Activated CD4-positive, alpha-beta T cell treated with anti-CD3 and anti-CD28 coated beads, Interleukin-2, amount 50 U/mL, for 16 hours (primary cell): ENCODE results near the gene RUVBL2.

Experiments
- DNase-seq: peaks from one replicate; pipeline ENCODE4 v3.0.0-alpha.2; 2020

RUVBL2 gene

DNA sequence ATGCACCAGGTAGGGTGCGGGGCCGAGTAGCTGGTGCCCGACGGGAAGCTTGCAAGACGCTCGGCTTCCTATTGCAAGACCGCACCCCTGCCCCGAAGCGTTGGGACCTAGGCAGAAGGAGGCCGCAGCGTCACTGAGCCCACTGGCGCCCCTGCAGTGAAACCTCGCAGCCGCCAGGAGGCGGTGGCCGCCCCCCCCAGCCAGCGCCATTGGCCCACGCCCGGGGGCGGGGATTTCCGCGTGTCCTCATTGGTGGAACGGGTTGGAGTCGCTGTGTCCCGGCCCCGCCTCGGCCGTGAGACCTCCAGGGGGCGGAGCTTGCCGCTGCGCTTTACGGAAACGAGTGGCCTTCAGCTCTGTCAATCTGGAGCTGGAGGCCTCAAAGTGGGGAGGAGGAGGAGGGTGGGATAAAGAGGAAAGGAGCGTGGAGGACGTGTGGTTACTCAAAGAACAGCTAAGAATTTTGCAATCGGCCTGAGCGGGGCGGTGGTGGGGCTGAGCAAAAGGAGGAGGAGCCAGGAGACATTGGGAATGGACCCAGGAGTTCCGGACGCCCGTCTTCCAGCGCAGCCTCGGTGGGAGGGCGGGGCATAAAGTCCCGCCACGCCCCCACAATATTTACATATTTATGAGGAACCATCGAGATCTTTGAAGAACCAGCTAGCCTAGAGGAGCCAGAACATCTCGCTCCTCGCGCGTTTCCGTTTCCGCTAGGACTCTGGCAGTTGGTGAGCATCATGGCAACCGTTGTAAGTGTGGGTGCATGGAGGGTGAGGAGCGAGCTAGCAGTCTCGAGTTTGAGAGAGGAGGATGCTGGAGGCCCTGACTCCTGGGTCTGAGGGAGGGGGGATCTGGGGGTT, at the start of gene RUVBL2, which contains the start of gene GYS1:
RUVBL2 (plus strand) TSS at position 713 of the 860 bp plus-strand sequence; CDS start at position 738, 25 bp downstream.
GYS1 (minus strand) TSS at position 135 of the 860 bp plus-strand sequence. CDS start 197 bp downstream, outside the sequence.
- peak; percentile 100 for DNase-seq

DNA sequence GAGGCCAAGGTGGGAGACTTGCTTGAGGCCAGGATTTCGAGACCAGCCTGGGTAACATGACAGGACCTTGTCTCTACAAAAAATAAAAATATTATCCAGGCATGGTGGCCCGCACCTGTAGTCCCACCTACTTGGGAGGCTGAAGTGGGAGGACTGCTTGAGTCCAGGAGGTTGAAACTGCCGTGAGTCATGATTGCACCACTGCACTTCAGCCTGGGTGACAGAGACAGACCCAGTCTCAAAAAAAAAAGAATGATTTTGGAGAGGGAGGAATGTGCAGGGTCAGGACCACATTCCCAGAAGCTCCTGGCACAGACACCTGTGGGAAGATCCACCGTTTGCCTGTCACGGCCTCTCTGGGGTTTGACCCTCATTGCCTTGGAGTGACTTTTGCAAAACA, 48.3 kb upstream of the RUVBL2 start:
- no peak for DNase-seq

- no peak for DNase-seq
These were observed 47.9 kb upstream of the RUVBL2 start for GRCh38 chr19:48945817-48946216.

DNA sequence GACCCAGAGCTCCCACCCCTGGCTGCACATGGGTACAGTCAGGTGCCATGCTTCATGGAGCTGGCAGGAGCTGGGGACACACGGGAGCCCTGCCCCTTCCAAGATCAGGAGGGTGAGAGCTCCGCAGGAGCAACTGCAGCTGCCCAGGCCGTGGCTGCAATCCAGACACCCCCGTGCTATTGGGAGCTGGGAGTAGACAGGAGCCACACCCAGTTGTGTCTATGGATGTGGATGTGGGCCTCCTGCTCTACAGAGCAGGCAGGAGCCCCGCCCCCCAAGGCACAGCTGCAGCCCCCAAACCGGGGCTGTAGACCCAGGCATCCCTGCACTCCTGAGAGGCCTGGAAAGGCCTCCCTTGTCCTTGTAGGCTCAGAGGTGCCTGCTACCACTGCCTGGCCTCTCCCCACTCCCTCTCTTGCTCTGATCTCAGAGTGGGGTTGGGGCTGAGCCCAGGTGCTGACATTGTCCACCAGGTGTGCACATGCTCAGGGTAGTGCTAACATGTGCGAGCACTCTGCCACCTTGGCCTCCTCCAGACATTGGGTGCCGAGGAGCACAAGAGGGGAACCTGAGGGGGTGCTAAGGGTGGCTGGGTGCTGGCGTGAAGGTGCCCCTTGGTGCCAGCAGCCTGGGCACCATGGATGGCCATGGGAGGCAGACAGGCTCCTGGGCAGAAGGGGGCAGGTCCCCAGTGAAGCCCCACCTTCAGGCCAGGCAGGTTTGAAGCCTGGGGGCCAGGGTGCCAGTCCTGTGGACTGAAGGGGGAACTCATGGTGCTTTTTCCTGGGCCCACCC, 47.0 kb upstream of the RUVBL2 start:
- no peak for DNase-seq

DNA sequence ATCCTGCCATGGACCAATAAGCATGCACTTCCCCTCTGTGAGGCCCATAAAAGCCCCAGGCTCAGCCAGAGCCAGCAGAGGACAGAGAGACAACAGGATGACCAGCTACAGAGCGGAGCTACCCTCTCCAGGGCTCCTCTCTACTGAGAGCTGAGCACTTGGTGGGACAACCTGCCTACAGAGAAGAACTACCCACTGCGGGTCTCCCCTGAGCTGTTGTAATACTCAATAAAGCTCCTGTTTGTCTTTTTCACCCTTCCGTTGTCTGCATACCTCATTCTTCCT, 46.5 kb upstream of the RUVBL2 start:
- no peak for DNase-seq

DNA sequence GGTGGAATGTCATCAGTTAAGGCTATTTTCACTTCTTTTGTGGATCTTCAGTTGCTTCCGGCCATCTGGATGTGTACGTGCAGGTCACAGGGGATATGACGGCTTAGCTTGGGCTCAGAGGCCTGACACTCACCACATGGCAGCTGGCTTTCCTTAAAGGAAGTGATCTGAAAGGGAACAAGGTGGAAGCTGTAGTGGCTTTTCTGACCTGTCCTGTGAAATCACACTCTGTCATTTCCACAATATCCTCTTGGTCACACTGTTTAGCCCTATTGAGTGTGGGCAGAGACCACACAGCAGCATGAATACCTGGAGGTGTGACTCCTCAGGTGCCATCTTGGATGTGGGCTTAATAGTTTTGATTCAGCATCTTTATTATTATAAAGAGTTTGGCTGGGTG, 43.5 kb upstream of the RUVBL2 start:
- no peak for DNase-seq

- no peak for DNase-seq
These were observed 42.7 kb upstream of the RUVBL2 start for GRCh38 chr19:48950830-48951519.

DNA sequence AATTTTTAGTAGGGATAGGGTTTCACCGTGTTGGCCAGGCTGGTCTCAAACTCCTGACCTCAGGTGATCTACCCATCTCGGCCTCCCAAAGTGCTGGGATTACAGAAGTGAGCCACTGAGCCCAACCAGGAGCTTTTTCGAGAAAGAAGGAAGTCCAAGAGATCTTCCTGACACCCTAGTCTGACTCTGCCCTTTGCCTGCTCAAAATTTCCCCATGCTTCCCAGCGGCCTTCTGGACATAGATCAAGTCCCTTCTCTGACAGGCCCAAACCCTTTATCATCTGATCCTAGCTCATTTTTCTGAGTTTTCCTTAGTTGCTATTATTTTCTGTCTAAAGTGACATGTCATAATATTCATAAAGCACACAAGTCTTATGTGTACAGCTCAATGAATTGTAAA, 40.5 kb upstream of the RUVBL2 start:
- DNase-seq = no peak

DNA sequence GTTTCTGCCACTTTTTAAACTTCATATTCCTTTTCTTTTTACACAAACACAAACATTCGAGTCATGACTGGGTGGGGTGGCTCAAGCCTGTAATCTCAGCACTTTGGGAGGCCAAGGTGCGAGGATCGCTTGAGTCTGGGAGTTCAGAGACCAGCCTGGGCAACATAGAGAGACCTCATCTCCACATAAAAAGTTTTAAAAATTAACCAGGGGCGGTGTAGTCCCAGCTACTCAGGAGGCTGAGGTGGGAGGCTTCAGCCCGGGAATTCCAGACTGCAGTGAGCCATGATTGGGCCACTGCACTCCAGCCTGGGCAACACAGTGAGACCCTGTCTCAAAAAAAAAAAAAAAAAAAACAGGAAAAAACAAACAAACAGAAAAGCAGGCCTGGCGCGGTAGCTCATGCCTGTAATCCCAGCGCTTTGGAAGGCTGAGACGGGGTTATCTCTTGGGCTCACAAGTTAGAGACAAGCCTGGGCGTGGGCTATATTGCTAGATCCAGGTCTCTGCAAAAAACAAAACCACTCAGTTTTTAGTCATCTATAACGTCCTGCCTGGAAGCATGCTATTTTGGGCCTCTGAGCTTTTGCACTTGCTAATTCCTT, 39.6 kb upstream of the RUVBL2 start:
- DNase-seq = no peak

- DNase-seq = peak; percentile 98
These were observed 38.9 kb upstream of the RUVBL2 start, which contains the start of gene BAX for GRCh38 chr19:48954595-48955307. BAX (plus strand) TSS chr19:48954875; CDS start chr19:48954929, 54 bp downstream.

DNA sequence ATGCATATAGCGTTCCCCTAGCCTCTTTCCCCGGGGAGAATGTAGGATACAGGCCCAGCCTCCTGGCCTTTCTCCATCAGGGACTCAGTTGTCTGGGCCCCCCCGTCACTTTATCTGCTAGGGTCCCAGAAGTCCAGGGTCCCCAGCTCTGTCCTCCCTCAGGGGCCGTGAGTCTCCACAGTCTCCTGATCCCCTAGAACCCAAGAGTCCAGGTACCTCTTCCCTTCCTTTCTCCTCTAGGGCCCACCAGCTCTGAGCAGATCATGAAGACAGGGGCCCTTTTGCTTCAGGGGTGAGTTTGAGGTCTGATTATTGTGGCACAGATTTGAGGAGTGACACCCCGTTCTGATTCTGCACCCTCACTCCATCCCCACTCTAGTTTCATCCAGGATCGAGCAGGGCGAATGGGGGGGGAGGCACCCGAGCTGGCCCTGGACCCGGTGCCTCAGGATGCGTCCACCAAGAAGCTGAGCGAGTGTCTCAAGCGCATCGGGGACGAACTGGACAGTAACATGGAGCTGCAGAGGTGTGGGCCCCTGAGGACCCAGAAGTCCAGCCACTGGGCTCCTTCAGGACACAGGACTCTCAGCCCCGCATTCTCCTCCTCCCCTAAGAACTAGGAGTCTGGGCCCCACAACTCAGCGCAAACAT, 38.3 kb upstream of the RUVBL2 start:
- no peak for DNase-seq

GRCh38 chr19:48958006-48958405, 35.7 kb upstream of the RUVBL2 start:
- no peak for DNase-seq

DNA sequence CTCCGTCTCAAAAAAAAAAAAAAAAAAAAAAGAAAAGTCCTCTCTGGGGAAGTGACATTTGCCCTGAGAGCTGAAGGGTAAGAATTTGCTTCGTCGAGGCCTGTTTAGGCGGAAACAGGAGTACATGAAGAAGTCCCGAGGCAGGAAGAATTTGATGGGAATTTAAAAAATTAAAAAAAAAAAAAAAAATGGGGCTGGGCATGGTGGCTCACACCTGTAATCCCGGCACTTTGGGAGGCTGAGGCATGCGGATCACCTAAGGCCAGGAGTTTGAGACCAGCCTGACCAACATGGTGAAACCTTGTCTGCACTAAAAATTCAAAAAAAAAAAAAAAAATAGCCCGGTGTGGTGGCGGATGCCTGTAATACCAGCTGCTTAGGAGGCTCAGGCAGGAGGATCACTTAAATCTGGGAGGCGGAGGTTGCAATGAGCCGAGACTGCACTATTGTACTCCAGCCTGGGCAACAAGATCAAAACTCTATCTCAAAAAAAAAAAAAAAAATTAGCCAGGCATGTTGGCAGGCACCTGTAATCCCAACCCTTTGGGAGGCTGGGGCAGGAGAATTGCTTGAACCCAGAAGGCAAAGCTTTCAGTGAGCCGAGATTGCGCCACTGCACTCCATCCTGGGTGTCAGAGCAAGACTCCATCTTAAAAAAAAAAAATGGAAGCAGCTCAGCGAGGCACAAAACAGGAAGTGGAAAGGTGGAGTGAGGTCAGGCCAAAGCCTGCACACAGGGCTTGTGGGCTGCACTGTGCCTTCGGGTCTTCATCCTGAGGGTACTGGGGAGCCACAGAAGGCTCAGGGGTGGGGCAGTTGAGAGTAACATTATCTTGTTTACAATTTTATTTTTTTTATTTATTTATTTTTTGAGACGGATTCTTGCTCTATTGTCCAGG, 34.1 kb upstream of the RUVBL2 start:
- no peak for DNase-seq

- no peak for DNase-seq
These were observed 32.5 kb upstream of the RUVBL2 start for GRCh38 chr19:48961051-48961649.

DNA sequence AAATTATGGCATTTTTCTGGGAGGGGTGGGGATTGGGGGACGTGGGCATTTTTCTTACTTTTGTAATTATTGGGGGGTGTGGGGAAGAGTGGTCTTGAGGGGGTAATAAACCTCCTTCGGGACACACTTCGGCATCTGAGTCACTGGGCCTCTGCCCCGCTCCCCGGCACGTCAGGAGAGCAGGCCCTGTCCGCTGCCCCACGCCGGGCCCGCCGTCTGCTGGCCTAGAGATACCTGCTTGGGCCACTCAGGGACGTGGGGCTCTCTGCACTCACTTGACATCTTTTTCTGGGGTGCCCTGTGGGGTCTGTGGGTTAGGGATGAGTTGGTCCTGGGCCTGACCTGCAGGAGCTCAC, 32.0 kb upstream of the RUVBL2 start:
- DNase-seq = no peak

- peak; percentile 54 for DNase-seq
These were observed 31.4 kb upstream of the RUVBL2 start for GRCh38 chr19:48962029-48962848.

- DNase-seq = no peak
These were observed 30.9 kb upstream of the RUVBL2 start for GRCh38 chr19:48962849-48963165.

GRCh38 chr19:48963371-48964204, 30.1 kb upstream of the RUVBL2 start:
- peak; percentile 81 for DNase-seq
